MM.1S (cell line): ENCODE data around the gene RBFOX2.

Source experiments
- EZH2 ChIP-seq: fragments of 300-600 bp; sonication (generic); optimal IDR thresholded peaks from 2 replicates; pipeline ENCODE3; 2017; ENCODE audit warnings: low read depth, mild to moderate bottlenecking, antibody characterized with exemption, low read length, mixed read lengths
- TF ChIP-seq, protein P1 (sequence below): fragments of 300-600 bp; sonication (generic); IDR thresholded peaks from 2 replicates; pipeline ENCODE4 v1.5.1; 2016; ENCODE audit warnings: antibody characterized with exemption, low read length, mixed read lengths

DNA sequence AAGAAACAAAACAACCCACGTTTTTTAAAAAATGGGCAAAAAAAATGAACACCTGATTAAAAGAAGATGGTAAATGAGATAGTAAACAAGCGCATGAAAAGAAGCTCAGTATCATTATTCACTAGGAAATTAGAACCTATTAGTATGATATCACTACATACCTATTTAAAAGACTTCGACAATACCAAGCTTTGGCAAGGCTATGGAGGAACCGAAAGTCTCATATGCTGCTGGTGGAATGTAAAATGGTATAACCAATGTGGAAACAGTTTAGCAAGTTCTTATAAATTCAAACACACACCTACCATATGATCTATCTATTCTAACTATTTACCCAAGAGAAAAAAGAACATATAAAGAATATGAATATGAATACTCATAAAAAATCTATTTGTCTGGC, 167.2 kb downstream of the RBFOX2 start:
- TF ChIP-seq, protein P1, sequence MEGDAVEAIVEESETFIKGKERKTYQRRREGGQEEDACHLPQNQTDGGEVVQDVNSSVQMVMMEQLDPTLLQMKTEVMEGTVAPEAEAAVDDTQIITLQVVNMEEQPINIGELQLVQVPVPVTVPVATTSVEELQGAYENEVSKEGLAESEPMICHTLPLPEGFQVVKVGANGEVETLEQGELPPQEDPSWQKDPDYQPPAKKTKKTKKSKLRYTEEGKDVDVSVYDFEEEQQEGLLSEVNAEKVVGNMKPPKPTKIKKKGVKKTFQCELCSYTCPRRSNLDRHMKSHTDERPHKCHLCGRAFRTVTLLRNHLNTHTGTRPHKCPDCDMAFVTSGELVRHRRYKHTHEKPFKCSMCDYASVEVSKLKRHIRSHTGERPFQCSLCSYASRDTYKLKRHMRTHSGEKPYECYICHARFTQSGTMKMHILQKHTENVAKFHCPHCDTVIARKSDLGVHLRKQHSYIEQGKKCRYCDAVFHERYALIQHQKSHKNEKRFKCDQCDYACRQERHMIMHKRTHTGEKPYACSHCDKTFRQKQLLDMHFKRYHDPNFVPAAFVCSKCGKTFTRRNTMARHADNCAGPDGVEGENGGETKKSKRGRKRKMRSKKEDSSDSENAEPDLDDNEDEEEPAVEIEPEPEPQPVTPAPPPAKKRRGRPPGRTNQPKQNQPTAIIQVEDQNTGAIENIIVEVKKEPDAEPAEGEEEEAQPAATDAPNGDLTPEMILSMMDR = no peak
- TF ChIP-seq EZH2 = no peak
